ENCODE results near the gene OR10A4.

DNA sequence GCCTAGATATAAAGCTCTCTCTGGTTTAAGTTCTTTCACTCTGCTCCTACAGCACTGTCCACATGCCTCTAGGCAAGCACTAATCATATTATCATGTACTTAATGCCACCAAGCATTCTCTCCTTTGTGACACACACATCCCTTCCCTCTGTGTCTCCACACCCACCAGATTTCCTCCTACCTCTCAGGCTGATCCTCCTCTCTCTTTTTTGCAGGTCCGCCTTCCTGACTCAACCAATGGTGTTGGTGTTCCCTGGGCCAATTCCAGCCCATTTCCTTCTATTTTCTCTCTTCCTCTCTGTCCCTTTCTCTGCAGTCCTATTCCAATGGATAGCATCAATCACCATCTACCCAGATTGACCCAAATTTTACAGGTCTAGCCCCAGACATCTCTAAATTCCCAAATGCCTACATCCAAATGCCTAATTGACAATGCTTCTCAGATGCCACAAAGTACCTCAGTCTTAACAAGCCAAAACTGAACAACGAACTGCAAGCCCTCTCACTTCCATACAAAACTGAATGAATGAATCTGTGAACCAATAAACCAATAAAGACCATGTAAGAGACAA lies 49.3 kb downstream of the OR10A4 start:
- TF ChIP-seq, protein P1, sequence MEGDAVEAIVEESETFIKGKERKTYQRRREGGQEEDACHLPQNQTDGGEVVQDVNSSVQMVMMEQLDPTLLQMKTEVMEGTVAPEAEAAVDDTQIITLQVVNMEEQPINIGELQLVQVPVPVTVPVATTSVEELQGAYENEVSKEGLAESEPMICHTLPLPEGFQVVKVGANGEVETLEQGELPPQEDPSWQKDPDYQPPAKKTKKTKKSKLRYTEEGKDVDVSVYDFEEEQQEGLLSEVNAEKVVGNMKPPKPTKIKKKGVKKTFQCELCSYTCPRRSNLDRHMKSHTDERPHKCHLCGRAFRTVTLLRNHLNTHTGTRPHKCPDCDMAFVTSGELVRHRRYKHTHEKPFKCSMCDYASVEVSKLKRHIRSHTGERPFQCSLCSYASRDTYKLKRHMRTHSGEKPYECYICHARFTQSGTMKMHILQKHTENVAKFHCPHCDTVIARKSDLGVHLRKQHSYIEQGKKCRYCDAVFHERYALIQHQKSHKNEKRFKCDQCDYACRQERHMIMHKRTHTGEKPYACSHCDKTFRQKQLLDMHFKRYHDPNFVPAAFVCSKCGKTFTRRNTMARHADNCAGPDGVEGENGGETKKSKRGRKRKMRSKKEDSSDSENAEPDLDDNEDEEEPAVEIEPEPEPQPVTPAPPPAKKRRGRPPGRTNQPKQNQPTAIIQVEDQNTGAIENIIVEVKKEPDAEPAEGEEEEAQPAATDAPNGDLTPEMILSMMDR (IDR thresholded peaks at IDR 0.05) = no peak
- TF ChIP-seq EZH2 (IDR thresholded peaks at IDR 0.05; ENCODE audit: borderline replicate concordance, insufficient read depth, low read depth, low read length, poor library complexity, severe bottlenecking) = no peak
